Stimulated activated CD4-positive, alpha-beta T cell treated with anti-CD3 and anti-CD28 coated beads, Interleukin-1b, Interleukin-23, amount 100 ng/mL, for 48 hours (primary cell): ENCODE measurements around the gene CEACAM1.
"Not testable (repeated sequence)": the region's sequence is repeated elsewhere in the genome, so short reads cannot be mapped to it uniquely, and the experiment has no call there.

Experiments
- DNase-seq: peaks from one replicate; pipeline ENCODE4 v3.0.0-alpha.2; 2020

CEACAM1 gene

GRCh38 chr19:42472402-42473147, 55.7 kb downstream of the CEACAM1 start:
- DNase-seq = no peak

GRCh38 chr19:42471554-42472249, 56.6 kb downstream of the CEACAM1 start:
- DNase-seq = no peak

GRCh38 chr19:42469311-42470235, 58.7 kb downstream of the CEACAM1 start:
- DNase-seq = peak; percentile 5

- DNase-seq = no peak
Observed at GRCh38 chr19:42468273-42468796, 59.9 kb downstream of the CEACAM1 start.

- DNase-seq = no peak
Observed at GRCh38 chr19:42467183-42467760, 61.0 kb downstream of the CEACAM1 start.

- no peak for DNase-seq
Observed at GRCh38 chr19:42466521-42467182, 61.6 kb downstream of the CEACAM1 start.

- no peak for DNase-seq
Observed at GRCh38 chr19:42465827-42466280, 62.4 kb downstream of the CEACAM1 start.

- DNase-seq = no peak
Observed at GRCh38 chr19:42461700-42462324, 66.5 kb downstream of the CEACAM1 start.

- DNase-seq = not testable (repeated sequence)
Observed at GRCh38 chr19:42461231-42461630, 67.0 kb downstream of the CEACAM1 start.

- no peak for DNase-seq
Observed at GRCh38 chr19:42459926-42460325, 68.4 kb downstream of the CEACAM1 start.
